IMR-90 (cell line): ENCODE data around the gene AADACL4. TPM values are rescaled to one million over a fixed set of nuclear protein-coding genes. Genes with fewer than 3 reads are reported as not detected.
A peak's percentile ranks its signal among the peaks of the same experiment; 100 is the strongest.

Experiments
- ATAC-seq: fragments of 200-7000 bp; cut with Tn5 transposase; 2 replicates; pipeline ENCODE4 v1.9.1; 2020; ENCODE audit warnings: low read depth, mild to moderate bottlenecking, moderate library complexity
- BruUV-seq: library from RNA; stranded (reverse); fragments of 400-500 nt; replicated peaks from 2 replicates; lab custom pipeline; 2021; lab: Mats Ljungman, UMichigan
- CTCF ChIA-PET: fragments of 300-600 bp; formaldehyde crosslinking; extraction: SDS; loops from one replicate; lab custom pipeline; 2021; ENCODE audit warnings: antibody characterized with exemption; lab: Yijun Ruan, JAX
- POLR2A ChIA-PET: fragments of 300-600 bp; sonication (Branson Sonifier 250); formaldehyde crosslinking; loops from one replicate; lab custom pipeline; 2022; ENCODE audit warnings: antibody characterized with exemption; ENCODE audit not compliant: unreplicated experiment; lab: Charles Lee
- DNase-seq: peaks from one replicate; pipeline ENCODE4 v3.0.0; 2013
- H2AFZ ChIP-seq: replicated peaks from 2 replicates; pipeline ENCODE3; 2013; ENCODE audit warnings: low read length, mild to moderate bottlenecking; ENCODE audit not compliant: poor library complexity
- H2AK5ac ChIP-seq: 2 replicates; pipeline ENCODE4 v1.6.1; 2013; ENCODE audit warnings: low read depth, low read length, inconsistent platforms
- H2AK9ac ChIP-seq: replicated peaks from 2 replicates; pipeline ENCODE3; 2013; ENCODE audit warnings: mild to moderate bottlenecking, low read depth, low read length, moderate library complexity; ENCODE audit not compliant: poor library complexity
- H2BK120ac ChIP-seq: 2 replicates; pipeline ENCODE4 v1.6.1; 2013; ENCODE audit warnings: low read depth, low read length, inconsistent platforms
- H2BK15ac ChIP-seq: 3 replicates; pipeline ENCODE4 v1.6.1; 2013; ENCODE audit warnings: low read depth, low read length, inconsistent platforms
- H2BK20ac ChIP-seq: 2 replicates; pipeline ENCODE4 v1.6.1; 2013; ENCODE audit warnings: low read depth, mild to moderate bottlenecking, inconsistent platforms, low read length, moderate library complexity
- H2BK5ac ChIP-seq: 2 replicates; pipeline ENCODE4 v1.6.1; 2013; ENCODE audit warnings: mild to moderate bottlenecking, low read depth, low read length, inconsistent platforms; ENCODE audit not compliant: poor library complexity, severe bottlenecking
- H3K14ac ChIP-seq: replicated peaks from 2 replicates; pipeline ENCODE4 v1.6.1; 2013; ENCODE audit warnings: low read depth, low read length, inconsistent platforms
- H3K18ac ChIP-seq: 2 replicates; pipeline ENCODE4 v1.6.1; 2013; ENCODE audit warnings: low read depth, low read length, control low read depth
- H3K23ac ChIP-seq: 2 replicates; pipeline ENCODE4 v1.6.1; 2013; ENCODE audit warnings: low read depth, low read length, inconsistent platforms
- H3K27ac ChIP-seq: 2 replicates; pipeline ENCODE4 v1.5.1; 2013; ENCODE audit warnings: mild to moderate bottlenecking, control low read depth, low read length; ENCODE audit not compliant: insufficient read depth
- H3K27me3 ChIP-seq: 2 replicates; pipeline ENCODE4 v1.6.1; 2013; ENCODE audit warnings: low read length; ENCODE audit not compliant: control insufficient read depth, insufficient read depth
- H3K36me3 ChIP-seq: 2 replicates; pipeline ENCODE4 v1.6.1; 2013; ENCODE audit warnings: low read length, mixed read lengths; ENCODE audit not compliant: control insufficient read depth, insufficient read depth
- H3K4ac ChIP-seq: 2 replicates; pipeline ENCODE4 v1.6.1; 2013; ENCODE audit warnings: low read depth, low read length, inconsistent platforms
- H3K4me1 ChIP-seq: 2 replicates; pipeline ENCODE4 v1.6.1; 2013; ENCODE audit warnings: low read length, mixed read lengths; ENCODE audit not compliant: control insufficient read depth, insufficient read depth
- H3K4me2 ChIP-seq: 2 replicates; pipeline ENCODE4 v1.6.1; 2013; ENCODE audit warnings: low read depth, mild to moderate bottlenecking, control low read depth, low read length, moderate library complexity
- H3K4me3 ChIP-seq: 2 replicates; pipeline ENCODE4 v1.5.1; 2013; ENCODE audit warnings: low read depth, mild to moderate bottlenecking, control low read depth, low read length, moderate library complexity; ENCODE audit not compliant: insufficient read depth
- H3K56ac ChIP-seq: 2 replicates; pipeline ENCODE4 v1.6.1; 2013; ENCODE audit warnings: low read length, inconsistent platforms; ENCODE audit not compliant: insufficient read depth; ENCODE audit errors: extremely low read depth
- H3K79me1 ChIP-seq, 2 experiments: 2 replicates each; pipeline ENCODE4 v1.6.1; 2013; ENCODE audit warnings: low read length in 2 of 2, inconsistent platforms in 1 of 2, low read depth in 1 of 2
- H3K9ac ChIP-seq: 2 replicates; pipeline ENCODE4 v1.6.1; 2013; ENCODE audit warnings: low read depth, low read length, control low read depth
- H3K9me1 ChIP-seq: 2 replicates; pipeline ENCODE4 v1.6.1; 2013; ENCODE audit warnings: low read length, inconsistent platforms; ENCODE audit not compliant: insufficient read depth
- H3K9me3 ChIP-seq: 2 replicates; pipeline ENCODE4 v1.6.1; 2013; ENCODE audit warnings: low read length; ENCODE audit not compliant: control insufficient read depth, insufficient read depth
- H4K20me1 ChIP-seq: 2 replicates; pipeline ENCODE4 v1.6.1; 2013; ENCODE audit warnings: low read length, inconsistent platforms; ENCODE audit not compliant: insufficient read depth
- H4K5ac ChIP-seq: 2 replicates; pipeline ENCODE4 v1.6.1; 2013; ENCODE audit warnings: mild to moderate bottlenecking, low read depth, low read length, control low read depth
- H4K8ac ChIP-seq, 2 experiments: 2 replicates each; pipeline ENCODE4 v1.6.1; 2013; ENCODE audit warnings: low read depth in 2 of 2, low read length in 2 of 2, control low read depth in 1 of 2, inconsistent platforms in 1 of 2
- H4K91ac ChIP-seq: 2 replicates; pipeline ENCODE4 v1.6.1; 2013; ENCODE audit warnings: low read depth, low read length, inconsistent platforms; ENCODE audit not compliant: insufficient read depth
- BHLHE40 ChIP-seq: fragments of 150-350 bp; IDR thresholded peaks from 2 replicates; pipeline ENCODE4 v1.6.1; 2016; ENCODE audit warnings: mild to moderate bottlenecking, low read depth, low read length
- CHD1 ChIP-seq: IDR thresholded peaks from 2 replicates; pipeline ENCODE4 v1.6.1; 2012; ENCODE audit warnings: low read depth, low read length, improper control_type of control experiment
- FOS ChIP-seq: fragments of 150-350 bp; IDR thresholded peaks from 2 replicates; pipeline ENCODE4 v1.6.1; 2016; ENCODE audit warnings: low read depth, low read length
- MAZ ChIP-seq: IDR thresholded peaks from 2 replicates; pipeline ENCODE4 v1.6.1; 2012; ENCODE audit warnings: low read depth, mild to moderate bottlenecking, low read length, improper control_type of control experiment, moderate library complexity, borderline replicate concordance
- MXI1 ChIP-seq: IDR thresholded peaks from 2 replicates; pipeline ENCODE4 v1.6.1; 2012; ENCODE audit warnings: low read depth, mild to moderate bottlenecking, low read length, moderate library complexity, borderline replicate concordance
- NFE2L2 ChIP-seq: fragments of 150-350 bp; IDR thresholded peaks from 2 replicates; pipeline ENCODE4 v1.6.1; 2016; ENCODE audit warnings: low read depth, mild to moderate bottlenecking, low read length
- RCOR1 ChIP-seq: IDR thresholded peaks from 2 replicates; pipeline ENCODE4 v1.6.1; 2012; ENCODE audit warnings: mild to moderate bottlenecking, low read length, improper control_type of control experiment; ENCODE audit not compliant: insufficient replicate concordance
- RFX5 ChIP-seq: IDR thresholded peaks from 2 replicates; pipeline ENCODE4 v1.8.0; 2012; ENCODE audit warnings: low read depth, mild to moderate bottlenecking, low read length, moderate library complexity
- SMC3 ChIP-seq: fragments of 150-350 bp; IDR thresholded peaks from 2 replicates; pipeline ENCODE4 v1.6.1; 2016; ENCODE audit warnings: low read depth, mild to moderate bottlenecking, antibody characterized with exemption, low read length, moderate library complexity
- WGBS, 2 experiments: methylation state at CpG; one replicate each; pipeline versions ENCODE4 v1.1.5 to v1.1.7; 2013; ENCODE audit warnings: missing lambda C conversion rate in 2 of 2; ENCODE audit not compliant: insufficient read length in 1 of 2; ENCODE audit errors: extremely low coverage in 2 of 2; 5-methylcytosine and 5-hydroxymethylcytosine counted together
- dilution Hi-C: fragments of 300-500 bp; cut with HindIII; formaldehyde crosslinking; loops from one replicate; pipeline ENCODE4 v1.14.3; 2018; ENCODE audit warnings: low sequenced_read_pairs; ENCODE audit not compliant: unreplicated experiment
- in situ Hi-C: fragments of 300-500 bp; cut with MboI; formaldehyde crosslinking; loops from 3 replicates; pipeline ENCODE4 v1.14.3; 2019; ENCODE audit warnings: low sequenced_read_pairs, inconsistent platforms, mixed read lengths
- intact Hi-C: fragments of 100-400 bp; cut with micrococcal nuclease; formaldehyde crosslinking; loops from 2 replicates; pipeline ENCODE4 v1.10.0; 2022
- polyA plus RNA-seq, 3 experiments: library from polyadenylated mRNA; depleted of rRNA; stranded (reverse); fragments of >200 nt; gene quantifications; 2 replicates each; pipeline ENCODE4 v1.2.3, GENCODE V29; 2012; ENCODE audit warnings: low replicate concordance in 1 of 3
- total RNA-seq: library from RNA; depleted of rRNA; stranded (reverse); fragments of >200 nt; gene quantifications from 2 replicates; pipeline ENCODE4 v1.2.3, GENCODE V29; 2012
- TF ChIP-seq, protein P1 (sequence below): fragments of 150-350 bp; IDR thresholded peaks from 2 replicates; pipeline ENCODE4 v1.6.1; 2016; ENCODE audit warnings: low read depth, mild to moderate bottlenecking, low read length, moderate library complexity, borderline replicate concordance

Gene AADACL4
- total and polyA plus RNA-seq, 2 of the 4 experiments (the other 2 are of a cell fraction) = not detected

DNA sequence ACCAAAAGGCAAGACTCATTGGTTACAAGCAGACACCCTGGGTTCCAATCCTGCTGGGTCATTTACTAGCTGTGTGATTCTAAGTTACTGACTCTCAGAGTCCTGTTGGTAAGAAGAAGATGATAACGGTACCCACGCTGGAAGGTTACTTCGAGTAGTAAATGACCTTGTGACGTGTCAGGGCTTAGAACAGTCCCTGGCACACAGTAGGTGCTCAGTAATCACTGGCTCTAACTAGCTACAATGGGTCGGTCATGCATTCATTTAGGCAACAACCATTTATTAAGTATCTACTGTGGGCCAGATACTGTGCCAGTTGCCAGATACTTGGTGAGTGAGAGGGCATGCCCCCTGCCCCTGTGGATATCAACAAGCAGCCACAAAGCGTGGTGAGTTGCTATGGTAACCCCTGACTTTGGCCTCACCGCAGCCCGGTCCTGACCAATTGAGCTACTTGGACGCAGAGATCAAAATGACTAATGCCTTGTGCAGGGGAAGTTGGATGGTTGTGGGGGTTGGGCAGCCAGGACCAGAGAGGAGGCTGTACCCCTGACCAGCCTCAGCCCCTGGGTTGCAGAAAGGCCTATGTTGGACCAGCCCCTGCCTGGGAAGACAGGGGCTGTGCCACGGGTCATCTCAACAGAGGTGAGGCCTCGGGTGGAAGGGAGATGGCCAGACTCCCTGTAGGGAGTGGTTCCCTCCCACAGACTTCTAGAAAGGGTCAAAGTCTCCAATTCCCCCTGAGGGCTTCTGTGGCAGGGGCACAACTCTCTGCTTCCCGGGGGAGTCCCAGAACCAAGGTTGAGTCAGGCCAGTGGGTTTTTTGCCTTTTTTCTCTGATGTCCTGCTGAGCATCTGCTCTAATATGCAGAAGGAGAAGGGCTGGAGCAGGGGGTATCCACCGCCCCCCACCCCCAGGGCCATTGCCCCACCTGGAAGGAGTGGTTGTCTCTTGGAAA, 41.9 kb upstream of the AADACL4 start:
- in situ Hi-C loops = loop anchor here (25.0 kb wide), 1 partner anchor 190 kb away; no protein-coding TSS in a partner anchor
- no peak overlapping the region for H3K56ac ChIP-seq
- H3K4me1 ChIP-seq = peaks cover 32% of the 10 kb centered on the region
- H3K18ac ChIP-seq = peak overlapping the region; percentile 58; the same call in 1 of the 2 replicates
- ChIA-PET CTCF (interaction anchor here (0.6 to 1.0 kb wide), 3 partner anchors 17 to 186 kb away, joined by 3 to 5 read pairs (median 3); partner anchors contain the start of gene DHRS3), POLR2A (interaction anchor here (0.8 kb wide), 1 partner anchor 16 kb away, joined by 6 read pairs; the partner anchor contains the start of gene DHRS3)
- H4K20me1 ChIP-seq = peaks cover 9% of the 10 kb centered on the region; the same call in 1 of the 2 replicates
- peaks cover 11 to 28% of the 10 kb centered on the region in 2 experiments; a peak in 3 of 4 replicates for H3K79me1 ChIP-seq
- no peaks in the 10 kb centered on the region for H3K27me3 ChIP-seq
- peak overlapping the region; percentile 29; the same call in 1 of the 2 replicates for H3K23ac ChIP-seq
- peaks cover 15% of the 10 kb centered on the region for H3K9me1 ChIP-seq
- no TSS peak for BruUV-seq
- dilution Hi-C loops = no loop called here
- peak; percentile 97 for DNase-seq
- peak overlapping the region; percentile 6; the same call in 1 of the 2 replicates for H3K27ac ChIP-seq
- peak overlapping the region; percentile 82 for H2AFZ ChIP-seq
- peak overlapping the region; percentile 84 for H2BK120ac ChIP-seq
- peak overlapping the region; percentile 76 for H2BK20ac ChIP-seq
- no peak overlapping the region for H3K4me3 ChIP-seq
- 0 out of 2 replicates have a peak overlapping the region, but pooled peaks have one; percentile 23 for H4K5ac ChIP-seq
- peak overlapping the region; percentile 66 for H3K14ac ChIP-seq
- WGBS, 2 experiments = 76% methylated on average over 4 of the region's 13 CpGs; no CpG with 5 or more reads in 1 of the 2 experiments
- TF ChIP-seq, protein P1, sequence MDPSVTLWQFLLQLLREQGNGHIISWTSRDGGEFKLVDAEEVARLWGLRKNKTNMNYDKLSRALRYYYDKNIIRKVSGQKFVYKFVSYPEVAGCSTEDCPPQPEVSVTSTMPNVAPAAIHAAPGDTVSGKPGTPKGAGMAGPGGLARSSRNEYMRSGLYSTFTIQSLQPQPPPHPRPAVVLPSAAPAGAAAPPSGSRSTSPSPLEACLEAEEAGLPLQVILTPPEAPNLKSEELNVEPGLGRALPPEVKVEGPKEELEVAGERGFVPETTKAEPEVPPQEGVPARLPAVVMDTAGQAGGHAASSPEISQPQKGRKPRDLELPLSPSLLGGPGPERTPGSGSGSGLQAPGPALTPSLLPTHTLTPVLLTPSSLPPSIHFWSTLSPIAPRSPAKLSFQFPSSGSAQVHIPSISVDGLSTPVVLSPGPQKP = no peak
- TF ChIP-seq MXI1 (0 out of 2 replicates have a peak, but pooled peaks have one; percentile 19), SMC3 (peak; percentile 5; the same call in 1 of the 2 replicates), NFE2L2 (no peak), RCOR1 (peak; percentile 83), BHLHE40 (peak; percentile 74), MAZ (peak; percentile 54; the same call in 1 of the 2 replicates), RFX5 (peak; percentile 68; the same call in 1 of the 2 replicates), FOS (peak; percentile 61; the same call in 1 of the 2 replicates), CHD1 (no peak)
- peak overlapping the region; percentile 68; the same call in 2 of the 3 replicates for H2BK15ac ChIP-seq
- peak; percentile 81 for ATAC-seq
- no peaks in the 10 kb centered on the region for H3K9me3 ChIP-seq
- peak overlapping the region; percentile 74 for H2BK5ac ChIP-seq
- intact Hi-C loops = no loop called here
- peak overlapping the region; percentile 87 for H4K91ac ChIP-seq
- H4K8ac ChIP-seq = peak overlapping the region; percentile 12 to 44; a peak in 2 of 4 replicates
- H2AK9ac ChIP-seq = peak overlapping the region; percentile 67
- H3K36me3 ChIP-seq = no peaks in the 10 kb centered on the region
- peak overlapping the region; percentile 97 for H2AK5ac ChIP-seq
- no peak overlapping the region for H3K9ac ChIP-seq
- H3K4me2 ChIP-seq = peak overlapping the region; percentile 24; the same call in 1 of the 2 replicates
- peak overlapping the region; percentile 84 for H3K4ac ChIP-seq
